K562 (cell line): ENCODE results near the gene FANCI.

Source experiments
- FOXA3 ChIP-seq, 2 experiments: fragments of 450-650 bp in 1 of 2; sonication (generic) in 1 of 2; formaldehyde crosslinking; IDR thresholded peaks in 1 of 2; conservative IDR thresholded peaks in 1 of 2; 2 replicates each; pipeline versions ENCODE4 v1.4.0 to v1.8.0; 2020 to 2022; ENCODE audit warnings: mild to moderate bottlenecking in 2 of 2, missing genetic modification reagents in 1 of 2
- HNRNPH1 ChIP-seq: fragments of 200-400 bp; formaldehyde crosslinking; optimal IDR thresholded peaks from 2 replicates; pipeline ENCODE3; 2017; ENCODE audit warnings: low read depth, mild to moderate bottlenecking, low read length, moderate library complexity
- IRF2 ChIP-seq: sonication (generic); formaldehyde crosslinking; IDR thresholded peaks from 2 replicates; pipeline ENCODE4 v1.8.1; 2022; ENCODE audit warnings: mild to moderate bottlenecking, missing genetic modification reagents
- NONO ChIP-seq, 2 experiments: fragments of 200-400 bp in 1 of 2; fragments of 450-650 bp in 1 of 2; formaldehyde crosslinking in 1 of 2; IDR thresholded peaks; 2 replicates each; pipeline ENCODE4 v1.6.1; 2017; ENCODE audit warnings: low read depth in 2 of 2, mild to moderate bottlenecking in 2 of 2, moderate library complexity in 2 of 2, low read length in 1 of 2
- POLR2A ChIP-seq: fragments of 450-650 bp; conservative IDR thresholded peaks from 2 replicates; pipeline ENCODE4 v1.6.1; 2016
- TF ChIP-seq, protein P1 (sequence below): fragments of 250-450 bp; sonication (Bioruptor Pico); IDR thresholded peaks from 2 replicates; pipeline ENCODE4 v1.8.0; 2021; ENCODE audit warnings: mild to moderate bottlenecking, moderate library complexity

DNA sequence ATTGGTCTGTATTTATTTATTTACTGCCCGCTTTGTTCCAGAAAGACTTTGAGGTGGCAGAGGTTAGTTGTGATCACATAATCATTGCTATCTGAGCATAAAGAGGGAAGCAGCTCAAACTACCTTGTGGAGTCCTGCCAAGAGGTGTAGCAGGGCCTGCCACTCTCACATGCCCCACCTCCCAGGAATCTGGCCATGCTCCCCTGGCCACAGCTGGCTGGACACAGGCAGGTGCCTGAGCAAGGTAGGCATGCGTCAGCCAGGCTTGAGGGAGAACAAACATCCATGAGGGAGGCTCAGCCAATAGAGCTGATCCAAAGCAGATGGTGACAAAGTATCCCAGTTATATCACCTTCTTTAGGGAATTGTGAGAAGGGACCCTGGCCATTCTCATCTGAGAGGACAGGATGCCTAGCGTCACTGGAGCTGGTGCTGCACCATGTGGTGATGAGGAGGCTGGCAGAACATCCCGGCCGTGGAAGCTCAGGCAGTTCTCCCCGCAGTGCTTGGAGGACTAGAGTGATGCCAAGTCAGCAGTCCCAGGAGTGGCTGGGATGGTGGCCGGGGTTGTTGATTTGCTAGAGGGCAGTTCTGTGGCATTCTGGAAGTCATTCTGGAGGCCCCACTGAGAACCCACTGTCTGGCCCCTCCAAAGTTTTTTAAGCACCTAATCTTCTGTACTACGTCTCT is 97.7 kb downstream of the FANCI start:
- TF ChIP-seq FOXA3 (CRISPR knock-in tag; conservative IDR thresholded peaks at IDR 0.05 in 1 of 2, IDR thresholded peaks at IDR 0.05 in 1 of 2) (no peak), NONO (IDR thresholded peaks at IDR 0.05; ENCODE audit: low read depth in 2 of 2, low read length in 1 of 2) (no peak), HNRNPH1 (no peak), POLR2A (no peak), IRF2 (CRISPR knock-in tag) (no peak)
- TF ChIP-seq, protein P1, sequence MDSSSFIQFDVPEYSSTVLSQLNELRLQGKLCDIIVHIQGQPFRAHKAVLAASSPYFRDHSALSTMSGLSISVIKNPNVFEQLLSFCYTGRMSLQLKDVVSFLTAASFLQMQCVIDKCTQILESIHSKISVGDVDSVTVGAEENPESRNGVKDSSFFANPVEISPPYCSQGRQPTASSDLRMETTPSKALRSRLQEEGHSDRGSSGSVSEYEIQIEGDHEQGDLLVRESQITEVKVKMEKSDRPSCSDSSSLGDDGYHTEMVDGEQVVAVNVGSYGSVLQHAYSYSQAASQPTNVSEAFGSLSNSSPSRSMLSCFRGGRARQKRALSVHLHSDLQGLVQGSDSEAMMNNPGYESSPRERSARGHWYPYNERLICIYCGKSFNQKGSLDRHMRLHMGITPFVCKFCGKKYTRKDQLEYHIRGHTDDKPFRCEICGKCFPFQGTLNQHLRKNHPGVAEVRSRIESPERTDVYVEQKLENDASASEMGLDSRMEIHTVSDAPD (CRISPR knock-in tag), result no peak
